Measurements from ENCODE around the gene ATAD2B.
"Not testable (repeated sequence)": the region's sequence is repeated elsewhere in the genome, so short reads cannot be mapped to it uniquely, and the experiment has no call there.

Gene ATAD2B

GRCh38 chr2:23926750-23927571 lies at the start of gene ATAD2B:
Gene ATAD2B (minus strand): TSS chr2:23927123. CDS start chr2:23926770, 353 bp downstream.
- DNase-seq (ENCODE audit: low read depth) = peak; percentile 80

- DNase-seq (ENCODE audit: low read depth) = no peak
Observed at GRCh38 chr2:23967846-23968245, 40.9 kb upstream of the ATAD2B start.

GRCh38 chr2:23954325-23955014 lies 27.5 kb upstream of the ATAD2B start:
- DNase-seq (ENCODE audit: low read depth) = no peak

- no peak for DNase-seq (ENCODE audit: low read depth)
Observed at GRCh38 chr2:23953625-23954024, 26.7 kb upstream of the ATAD2B start.

GRCh38 chr2:23952558-23952957 lies 25.6 kb upstream of the ATAD2B start:
- DNase-seq (ENCODE audit: low read depth) = not testable (repeated sequence)

GRCh38 chr2:23947350-23947749 lies 20.4 kb upstream of the ATAD2B start:
- DNase-seq (ENCODE audit: low read depth) = no peak

- no peak for DNase-seq (ENCODE audit: low read depth)
Observed at GRCh38 chr2:23944976-23945375, 18.1 kb upstream of the ATAD2B start.

- no peak for DNase-seq (ENCODE audit: low read depth)
Observed at GRCh38 chr2:23944527-23944926, 17.6 kb upstream of the ATAD2B start.

GRCh38 chr2:23943666-23944065 lies 16.7 kb upstream of the ATAD2B start:
- DNase-seq (ENCODE audit: low read depth) = no peak

GRCh38 chr2:23941644-23942043 lies 14.7 kb upstream of the ATAD2B start:
- DNase-seq (ENCODE audit: low read depth) = no peak

GRCh38 chr2:23940718-23941620 lies 14.0 kb upstream of the ATAD2B start:
- DNase-seq (ENCODE audit: low read depth) = no peak

- peak; percentile 37 for DNase-seq (ENCODE audit: low read depth)
Observed at GRCh38 chr2:23939987-23940717, 13.2 kb upstream of the ATAD2B start, which contains the start of gene UBXN2A. Gene UBXN2A (plus strand): TSS chr2:23940463. CDS start chr2:23958315, 17,852 bp downstream.

GRCh38 chr2:23934259-23934658 lies 7.3 kb upstream of the ATAD2B start:
- no peak for DNase-seq (ENCODE audit: low read depth)

GRCh38 chr2:23926290-23926749 lies 603 bp downstream of the ATAD2B start:
- DNase-seq (ENCODE audit: low read depth) = no peak

- peak; percentile 23 for DNase-seq (ENCODE audit: low read depth)
Observed at GRCh38 chr2:23925702-23926289, 1.1 kb downstream of the ATAD2B start.

GRCh38 chr2:23924589-23925359 lies 2.1 kb downstream of the ATAD2B start:
- no peak for DNase-seq (ENCODE audit: low read depth)

GRCh38 chr2:23918837-23919489 lies 8.0 kb downstream of the ATAD2B start:
- DNase-seq (ENCODE audit: low read depth) = no peak

GRCh38 chr2:23916727-23917405 lies 10.1 kb downstream of the ATAD2B start:
- DNase-seq (ENCODE audit: low read depth) = no peak

GRCh38 chr2:23915327-23915726 lies 11.6 kb downstream of the ATAD2B start:
- no peak for DNase-seq (ENCODE audit: low read depth)
